HG03342 (cell line): ENCODE results near the gene SLX9.
"Not testable (repeated sequence)": the region's sequence is repeated elsewhere in the genome, so short reads cannot be mapped to it uniquely, and the experiment has no call there.

Experiments used
- ATAC-seq: cut with Tn5 transposase; IDR thresholded peaks from one replicate; pipeline ENCODE4 v1.9.1; 2021; ENCODE audit warnings: mild to moderate bottlenecking, moderate library complexity; ENCODE audit not compliant: unreplicated experiment

SLX9 gene

DNA sequence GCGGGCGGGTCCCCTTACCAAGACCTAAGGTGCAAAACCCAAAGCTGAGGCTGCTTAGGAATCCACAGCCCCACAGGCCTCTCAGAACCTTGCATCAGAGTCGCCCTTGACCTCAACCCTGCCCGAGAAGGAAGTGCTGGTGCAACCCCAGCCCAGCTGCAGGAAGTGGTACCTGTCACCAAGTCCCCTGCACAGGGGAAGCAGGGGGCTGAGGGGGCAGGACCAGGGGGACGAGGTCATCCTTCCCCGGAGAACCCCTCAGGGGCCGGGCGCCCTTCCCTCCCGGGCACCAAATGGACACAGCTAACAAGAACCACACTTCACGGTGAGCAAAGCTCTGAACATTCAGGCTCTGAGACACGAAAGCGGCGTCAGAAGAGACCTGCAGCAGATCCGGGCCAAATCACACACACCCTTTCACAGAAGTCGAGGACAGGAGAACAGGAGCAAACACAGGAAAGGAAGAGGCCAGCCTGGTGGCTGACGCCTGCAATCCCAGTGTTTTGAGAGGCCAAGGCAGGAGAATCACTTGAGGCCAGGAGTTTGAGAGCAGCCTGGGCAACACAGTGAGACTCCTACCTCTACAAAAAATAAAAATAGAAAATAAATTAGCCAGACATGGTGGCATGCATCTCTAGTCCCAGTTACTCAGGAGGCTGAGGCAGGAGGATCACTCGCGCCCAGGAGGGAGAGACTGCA, 25.5 kb upstream of the SLX9 start:
- no peak for ATAC-seq

GRCh38 chr21:44916965-44917364, 22.9 kb upstream of the SLX9 start:
- no peak for ATAC-seq

DNA sequence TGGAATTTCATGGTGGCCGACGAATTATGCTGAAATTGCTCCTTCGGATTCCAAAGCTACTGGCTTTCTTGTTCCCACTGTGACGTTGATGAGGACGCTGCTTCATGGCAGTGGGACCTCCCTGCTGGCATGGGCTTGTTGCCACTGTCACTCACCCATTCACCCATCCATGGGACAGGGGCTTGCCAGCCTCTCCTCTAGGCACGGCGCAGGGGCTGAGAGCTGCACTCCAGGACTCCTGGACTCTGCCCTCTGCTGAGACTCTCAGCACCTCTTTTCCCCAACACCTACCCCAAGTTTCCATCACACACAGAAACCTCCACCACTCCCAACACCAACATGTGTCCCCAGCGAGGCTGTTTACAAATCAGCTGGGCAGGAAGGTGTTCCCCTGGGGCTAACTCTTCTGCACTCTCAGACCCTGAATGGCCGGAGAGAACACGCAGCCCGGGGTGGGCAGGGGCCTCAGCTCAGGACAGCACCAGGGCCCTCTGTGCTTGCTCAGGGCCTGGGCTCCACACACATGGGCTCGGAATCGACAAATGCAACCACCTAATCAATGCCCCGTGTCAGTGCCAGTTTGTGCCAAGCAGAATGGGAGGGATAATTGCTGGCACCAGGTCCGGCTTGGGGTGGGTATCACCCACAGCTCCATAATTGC, 22.3 kb upstream of the SLX9 start:
- no peak for ATAC-seq

DNA sequence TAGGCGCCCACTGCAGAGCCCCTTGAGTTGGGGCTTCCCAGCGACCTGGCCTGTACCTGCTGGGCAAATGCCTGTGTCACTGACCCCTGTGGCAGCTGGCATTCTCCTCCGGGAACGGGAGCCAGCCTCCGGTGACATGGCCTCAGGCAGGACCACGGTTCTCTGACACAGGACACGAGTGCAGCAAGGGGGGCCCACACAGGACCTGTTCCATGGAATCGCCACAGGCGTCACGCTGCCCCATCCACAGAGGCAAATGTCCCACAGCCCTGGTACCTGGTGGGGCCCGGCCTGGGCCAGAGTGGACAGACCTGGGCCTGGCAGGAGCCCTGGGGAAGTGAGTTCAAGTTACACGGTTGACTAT, 21.7 kb upstream of the SLX9 start:
- no peak for ATAC-seq

GRCh38 chr21:44918581-44919033, 21.2 kb upstream of the SLX9 start:
- ATAC-seq: no peak

GRCh38 chr21:44919111-44919912, 20.5 kb upstream of the SLX9 start:
- ATAC-seq: no peak

GRCh38 chr21:44919913-44920693, 19.7 kb upstream of the SLX9 start:
- peak; percentile 18 for ATAC-seq

DNA sequence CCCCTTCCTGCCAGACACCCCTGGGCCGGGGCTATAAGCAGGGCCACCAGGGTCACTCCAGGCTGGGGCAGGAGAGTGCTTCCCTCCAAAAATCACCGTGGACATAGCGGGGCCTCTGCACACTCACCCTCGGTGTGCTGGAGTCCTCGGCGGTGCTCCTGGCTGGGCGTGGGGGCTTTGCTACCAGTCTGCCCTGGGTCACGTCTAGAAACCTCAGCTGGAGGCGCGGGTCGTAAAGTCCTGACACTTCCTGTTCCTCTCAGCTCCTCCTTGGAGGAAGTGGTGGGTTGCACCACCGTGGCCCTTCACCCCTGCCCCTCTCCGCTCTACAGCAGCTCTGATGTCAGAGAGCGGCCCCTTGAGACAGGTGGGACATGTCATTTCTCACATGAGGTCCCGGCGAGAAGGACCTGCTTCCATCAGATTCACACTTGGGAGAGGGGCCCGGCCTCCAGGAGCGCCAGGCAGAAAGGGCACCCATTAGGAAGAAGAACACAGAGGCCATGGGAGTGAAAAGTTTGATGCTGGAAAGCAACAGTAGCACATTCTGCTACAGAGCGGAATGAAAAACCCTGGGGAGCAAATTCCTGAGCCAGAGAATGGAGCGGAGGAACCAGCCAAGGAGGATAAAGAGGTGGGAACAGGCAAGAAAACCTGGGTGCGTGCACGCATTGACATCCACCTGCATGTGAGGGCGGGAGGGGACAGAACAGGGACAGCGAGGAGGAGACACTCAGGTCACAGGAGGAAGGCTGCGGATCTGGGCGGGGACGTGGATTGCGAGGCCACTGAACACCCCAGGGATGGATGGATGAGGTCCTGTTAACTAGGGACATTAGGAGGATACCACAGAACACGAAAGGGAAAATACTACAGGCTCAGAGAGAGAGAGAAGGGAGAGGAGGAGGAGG, 18.9 kb upstream of the SLX9 start, which contains the start of gene ITGB2:
ITGB2 (minus strand) TSS at position 206 of the 911 bp plus-strand sequence. CDS start 10,117 bp downstream, outside the sequence.
- peak; percentile 55 for ATAC-seq

- ATAC-seq: no peak
Observed at GRCh38 chr21:44921928-44922327, 17.9 kb upstream of the SLX9 start.

DNA sequence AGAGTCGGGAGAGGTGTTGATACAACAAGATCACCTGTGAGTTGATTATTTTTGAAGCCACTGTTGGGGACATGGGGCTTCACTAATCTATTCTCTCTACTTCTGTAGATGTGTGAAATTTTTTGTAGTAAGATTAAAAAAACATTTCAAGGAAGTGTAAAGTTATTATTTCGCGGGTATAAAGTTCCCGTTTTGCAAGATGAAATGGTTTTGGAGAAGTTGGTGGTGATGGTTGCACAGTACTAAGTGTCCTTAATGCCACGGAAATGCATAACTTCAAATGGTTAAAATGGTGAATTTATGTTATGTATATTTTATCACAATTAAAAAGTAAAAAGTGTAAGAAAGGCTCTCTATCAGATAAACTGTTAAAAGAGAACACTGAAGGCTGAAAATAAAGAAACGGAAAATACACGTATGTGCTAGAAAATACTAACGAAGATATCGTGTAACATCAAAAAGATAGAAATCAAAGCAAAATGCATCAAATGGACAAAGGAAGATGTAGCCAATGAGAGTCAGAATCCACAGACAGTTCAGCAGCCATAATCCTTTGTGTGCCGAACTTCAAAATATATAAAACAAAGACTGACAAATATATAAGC, 16.2 kb upstream of the SLX9 start:
- ATAC-seq: no peak

DNA sequence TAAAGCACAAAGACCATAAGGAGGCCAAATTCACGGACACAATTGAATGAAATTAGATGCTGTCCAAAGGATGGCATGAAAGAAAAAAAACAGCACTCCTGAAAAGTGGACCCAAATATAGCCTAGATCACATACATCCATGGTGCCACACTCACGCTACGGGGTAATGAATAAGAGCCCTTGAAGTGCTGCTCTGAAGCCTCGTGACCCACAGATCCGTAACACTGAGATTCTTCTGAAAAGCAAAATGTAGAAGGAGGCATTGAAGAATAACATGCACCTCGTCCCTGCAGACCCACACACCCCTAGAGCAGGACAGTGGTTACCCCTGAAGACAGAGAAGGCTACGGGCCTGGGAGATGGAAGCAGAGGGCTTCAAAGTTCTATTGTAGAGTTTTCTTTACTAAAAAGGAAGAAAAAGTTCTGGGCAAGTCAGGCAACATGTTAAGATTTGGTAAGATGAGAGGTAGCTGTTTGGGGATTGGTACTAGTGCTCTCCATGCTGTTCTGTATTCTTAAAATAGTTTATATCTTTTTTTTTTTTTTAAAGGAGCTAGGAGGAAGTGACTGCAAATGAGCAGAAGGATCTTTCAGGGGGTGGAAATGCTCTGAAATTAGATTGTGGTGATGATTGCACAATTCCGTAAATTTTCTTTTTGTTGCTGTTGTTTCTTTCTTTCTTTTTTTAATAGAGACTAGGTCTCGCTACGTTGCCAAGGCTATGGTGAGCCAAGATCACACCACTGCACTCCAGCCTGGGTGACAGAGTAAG, 15.0 kb upstream of the SLX9 start:
- no peak for ATAC-seq

GRCh38 chr21:44925378-44925755, 14.5 kb upstream of the SLX9 start:
- ATAC-seq: no peak

DNA sequence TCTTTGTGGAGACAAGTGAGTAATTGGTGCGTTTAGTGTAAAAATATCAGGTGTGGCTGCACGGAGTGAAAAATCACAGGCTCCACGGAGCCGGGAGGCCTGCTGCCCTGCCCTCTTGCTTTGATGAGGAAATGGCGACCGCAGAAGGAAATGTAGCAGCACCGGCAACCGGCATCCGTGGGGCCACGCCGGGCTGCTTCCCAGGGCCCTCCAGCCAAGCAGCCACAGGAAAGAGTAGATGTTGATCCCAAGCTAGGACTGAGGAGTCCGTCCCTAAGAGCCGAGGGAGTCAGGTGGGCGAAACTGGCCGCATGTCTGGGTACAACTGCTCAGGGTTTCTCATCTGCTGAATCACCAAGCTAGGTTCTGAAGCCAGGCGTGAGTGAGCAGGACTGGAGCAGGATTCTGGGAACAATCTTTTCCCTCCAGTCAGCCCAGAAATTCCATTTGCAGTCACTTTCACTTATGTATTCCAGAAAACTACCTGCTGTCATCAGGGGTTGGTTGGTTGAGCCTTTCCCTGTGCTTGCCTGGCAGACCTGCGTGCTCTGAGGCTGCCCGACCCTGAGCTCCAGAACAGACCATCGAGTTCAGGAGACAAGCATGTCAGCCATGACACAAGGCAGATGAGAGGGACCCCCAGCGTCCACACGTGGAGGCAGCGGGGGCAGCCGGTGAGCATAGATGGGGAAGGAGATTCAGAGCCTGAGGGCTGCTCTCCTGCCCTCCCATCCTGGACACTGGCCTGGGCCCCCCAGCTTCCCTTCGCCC, 13.3 kb upstream of the SLX9 start:
- no peak for ATAC-seq

DNA sequence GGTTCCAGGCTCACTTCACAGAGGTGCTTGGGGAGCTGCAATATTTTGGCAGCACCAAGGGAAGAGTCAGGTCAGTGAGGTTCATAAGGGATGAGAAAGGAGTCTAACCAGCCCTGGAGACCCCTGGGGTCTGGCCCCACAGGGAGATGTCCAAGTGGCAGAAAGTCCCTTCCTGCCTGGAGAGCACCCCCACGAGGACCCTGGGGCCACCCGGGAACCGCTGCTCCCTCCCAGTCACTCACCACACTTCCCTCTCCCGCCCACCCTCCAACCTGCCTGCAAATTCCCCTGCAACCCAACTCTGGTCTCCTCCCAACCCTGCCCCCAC, 12.6 kb upstream of the SLX9 start:
- no peak for ATAC-seq

GRCh38 chr21:44927587-44928461, 12.0 kb upstream of the SLX9 start:
- no peak for ATAC-seq

DNA sequence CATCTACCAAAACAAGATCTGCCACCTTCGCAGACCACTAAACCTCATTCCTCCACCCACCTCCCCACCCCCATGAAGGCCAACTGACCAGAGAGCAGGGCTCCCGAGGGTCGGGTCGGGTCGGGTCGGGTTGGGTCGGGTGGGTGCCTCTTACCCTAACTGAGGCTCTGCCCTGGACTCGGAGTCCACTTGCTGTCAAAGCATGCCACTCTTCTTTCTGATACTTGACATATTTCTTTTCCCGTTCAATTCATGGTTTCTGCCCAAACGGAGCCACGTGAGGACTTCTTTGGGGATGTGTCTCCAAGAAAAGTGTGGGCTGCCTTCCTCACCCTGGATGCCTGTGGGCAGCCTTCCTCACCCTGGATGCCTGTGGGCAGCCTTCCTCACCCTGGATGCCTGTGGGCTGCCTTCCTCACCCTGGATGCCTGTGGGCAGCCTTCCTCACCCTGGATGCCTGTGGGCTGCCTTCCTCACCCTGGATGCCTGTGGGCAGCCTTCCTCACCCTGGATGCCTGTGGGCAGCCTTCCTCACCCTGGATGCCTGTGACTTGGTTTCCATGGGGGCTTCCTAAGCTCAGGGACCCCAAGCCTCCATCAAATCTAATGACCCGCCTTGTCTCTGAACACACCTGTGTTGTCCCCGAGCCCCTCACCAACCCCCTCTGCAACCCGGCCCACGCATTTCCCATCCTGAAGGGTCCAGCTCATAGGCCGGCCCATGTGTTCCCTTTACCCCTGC, 11.2 kb upstream of the SLX9 start:
- ATAC-seq: not testable (repeated sequence)
